Measurements from ENCODE around the gene PDPN. TPM values are rescaled to one million over a fixed set of nuclear protein-coding genes. Genes with fewer than 3 reads are reported as not detected.
"Not testable (repeated sequence)": the region's sequence is repeated elsewhere in the genome, so short reads cannot be mapped to it uniquely, and the experiment has no call there.

The PDPN gene
- total RNA-seq, 2 donors from 2014 or later: 29.9 to 43.2 TPM

DNA sequence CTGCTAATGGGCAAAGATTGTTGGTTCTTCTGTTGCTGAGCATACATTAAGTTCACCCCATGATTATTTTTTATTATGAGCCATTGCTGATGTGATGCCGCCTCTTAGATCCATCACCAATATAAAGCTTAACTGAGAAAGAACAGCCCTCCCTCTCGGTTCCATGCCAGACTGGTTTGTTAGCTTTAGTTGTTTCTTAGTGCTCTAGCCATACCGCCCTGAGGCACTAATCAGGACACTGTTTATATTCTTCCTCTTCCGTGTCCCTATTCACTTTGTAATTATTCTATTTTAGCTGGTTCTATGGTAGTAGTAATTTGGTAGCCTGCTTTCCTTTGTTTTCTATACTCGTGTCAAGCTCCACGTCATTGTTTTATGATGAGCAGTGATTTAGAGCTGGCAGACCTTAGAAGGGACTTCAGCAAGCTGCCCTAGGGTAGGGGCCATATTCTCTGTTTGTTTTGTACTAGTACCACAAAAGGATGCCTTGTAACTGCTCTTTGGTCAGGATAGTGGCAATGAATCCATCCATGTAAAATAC lies 27.3 kb upstream of the PDPN start:
- WGBS, 2 experiments (ENCODE audit: insufficient coverage in 1 of 2, insufficient read length in 1 of 2): 88 to 92% methylated on average over 2 to 5 of the region's 6 CpGs
- H3K4me3 Mint-ChIP-seq: no peak overlapping the region

GRCh38 chr1:13560541-13560940 lies 23.1 kb upstream of the PDPN start:
- Histone ChIP-seq H3K9me3 (ENCODE audit: control insufficient read depth, low read length) (no peaks in the 10 kb centered on the region), H3K36me3 (ENCODE audit: control insufficient read depth, insufficient read depth, low read length) (no peaks in the 10 kb centered on the region), H3K27ac (ENCODE audit: low read depth, low read length) (no peak overlapping the region), H3K4me1 (ENCODE audit: control insufficient read depth, insufficient read depth, low read length) (no peaks in the 10 kb centered on the region), H3K4me3 (ENCODE audit: low read length) (no peak overlapping the region), H3K9ac (ENCODE audit: extremely low read depth, low read length, poor library complexity, severe bottlenecking) (no peak overlapping the region), H3K27me3 (ENCODE audit: control insufficient read depth, insufficient read depth, low read length, poor library complexity, severe bottlenecking) (no peaks in the 10 kb centered on the region)
- H3K9me3 Mint-ChIP-seq: no peaks in the 10 kb centered on the region
- H3K4me1 Mint-ChIP-seq: peaks cover 15% of the 10 kb centered on the region
- peaks cover 31% of the 10 kb centered on the region for H3K27me3 Mint-ChIP-seq (ENCODE audit: insufficient read depth)
- H3K27ac Mint-ChIP-seq: no peak overlapping the region
- TF ChIP-seq, protein P1, sequence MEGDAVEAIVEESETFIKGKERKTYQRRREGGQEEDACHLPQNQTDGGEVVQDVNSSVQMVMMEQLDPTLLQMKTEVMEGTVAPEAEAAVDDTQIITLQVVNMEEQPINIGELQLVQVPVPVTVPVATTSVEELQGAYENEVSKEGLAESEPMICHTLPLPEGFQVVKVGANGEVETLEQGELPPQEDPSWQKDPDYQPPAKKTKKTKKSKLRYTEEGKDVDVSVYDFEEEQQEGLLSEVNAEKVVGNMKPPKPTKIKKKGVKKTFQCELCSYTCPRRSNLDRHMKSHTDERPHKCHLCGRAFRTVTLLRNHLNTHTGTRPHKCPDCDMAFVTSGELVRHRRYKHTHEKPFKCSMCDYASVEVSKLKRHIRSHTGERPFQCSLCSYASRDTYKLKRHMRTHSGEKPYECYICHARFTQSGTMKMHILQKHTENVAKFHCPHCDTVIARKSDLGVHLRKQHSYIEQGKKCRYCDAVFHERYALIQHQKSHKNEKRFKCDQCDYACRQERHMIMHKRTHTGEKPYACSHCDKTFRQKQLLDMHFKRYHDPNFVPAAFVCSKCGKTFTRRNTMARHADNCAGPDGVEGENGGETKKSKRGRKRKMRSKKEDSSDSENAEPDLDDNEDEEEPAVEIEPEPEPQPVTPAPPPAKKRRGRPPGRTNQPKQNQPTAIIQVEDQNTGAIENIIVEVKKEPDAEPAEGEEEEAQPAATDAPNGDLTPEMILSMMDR (conservative IDR thresholded peaks at IDR 0.05): no peak
- DNase-seq: peak; percentile 27
- WGBS, 2 experiments (ENCODE audit: insufficient coverage in 1 of 2, insufficient read length in 1 of 2): 92 to 93% methylated on average over 2 to 6 of the region's 6 CpGs
- no peaks in the 10 kb centered on the region for H3K36me3 Mint-ChIP-seq (ENCODE audit: low read depth)
- H3K4me3 Mint-ChIP-seq: no peak overlapping the region

More for the DNA sequence above, 27.3 kb upstream of the PDPN start:
- no peaks in the 10 kb centered on the region for H3K36me3 ChIP-seq (ENCODE audit: control insufficient read depth, insufficient read depth, low read length)
- H3K27ac ChIP-seq (ENCODE audit: low read depth, low read length): no peak overlapping the region
- no peak overlapping the region for H3K9ac ChIP-seq (ENCODE audit: extremely low read depth, low read length, poor library complexity, severe bottlenecking)
- no peak overlapping the region for H3K4me3 ChIP-seq (ENCODE audit: low read length)
- Mint-ChIP-seq H3K4me1 (no peaks in the 10 kb centered on the region), H3K27ac (no peak overlapping the region), H3K27me3 (ENCODE audit: insufficient read depth) (peaks cover 16% of the 10 kb centered on the region), H3K36me3 (ENCODE audit: low read depth) (no peaks in the 10 kb centered on the region), H3K9me3 (no peaks in the 10 kb centered on the region)
- H3K27me3 ChIP-seq (ENCODE audit: control insufficient read depth, insufficient read depth, low read length, poor library complexity, severe bottlenecking): no peaks in the 10 kb centered on the region
- TF ChIP-seq, protein P1 (conservative IDR thresholded peaks at IDR 0.05): no peak
- peak; percentile 25 for DNase-seq
- H3K9me3 ChIP-seq (ENCODE audit: control insufficient read depth, low read length): no peaks in the 10 kb centered on the region
- H3K4me1 ChIP-seq (ENCODE audit: control insufficient read depth, insufficient read depth, low read length): no peaks in the 10 kb centered on the region

GRCh38 chr1:13562981-13563380 lies 20.7 kb upstream of the PDPN start:
- not testable (repeated sequence) for H3K27ac ChIP-seq (ENCODE audit: low read depth, low read length); H3K4me1 ChIP-seq (ENCODE audit: control insufficient read depth, insufficient read depth, low read length); H3K4me3 ChIP-seq (ENCODE audit: low read length); H3K36me3 ChIP-seq (ENCODE audit: control insufficient read depth, insufficient read depth, low read length); H3K27ac Mint-ChIP-seq; H3K36me3 Mint-ChIP-seq (ENCODE audit: low read depth); H3K9me3 ChIP-seq (ENCODE audit: control insufficient read depth, low read length); H3K9ac ChIP-seq (ENCODE audit: extremely low read depth, low read length, poor library complexity, severe bottlenecking); H3K27me3 ChIP-seq (ENCODE audit: control insufficient read depth, insufficient read depth, low read length, poor library complexity, severe bottlenecking); H3K9me3 Mint-ChIP-seq; H3K4me3 Mint-ChIP-seq
- peak; percentile 20 for DNase-seq
- WGBS, 2 experiments (ENCODE audit: insufficient coverage in 1 of 2, insufficient read length in 1 of 2): 88 to 93% methylated on average over 8 to 11 of the region's 11 CpGs
- H3K4me1 Mint-ChIP-seq: peaks cover 15% of the 10 kb centered on the region
- H3K27me3 Mint-ChIP-seq (ENCODE audit: insufficient read depth): peaks cover 31% of the 10 kb centered on the region

DNA sequence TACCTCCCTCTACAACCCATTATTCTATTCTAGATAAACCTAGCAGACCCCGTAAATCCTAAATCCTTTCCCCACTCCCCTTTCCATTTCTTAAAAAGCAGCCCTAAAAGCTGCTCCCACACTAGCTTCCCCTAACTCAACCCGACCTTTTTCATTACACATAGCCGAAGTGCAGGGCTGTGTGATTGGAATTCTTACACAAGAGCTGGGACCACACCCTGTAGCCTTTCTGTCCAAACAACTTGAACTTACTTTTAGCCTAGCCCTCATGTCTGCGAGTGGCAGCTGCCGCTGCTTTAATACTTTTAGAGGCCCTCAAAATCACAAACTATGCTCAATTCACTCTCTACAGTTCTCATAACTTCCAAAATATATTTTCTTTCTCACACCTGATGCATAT lies 19.6 kb upstream of the PDPN start:
- Mint-ChIP-seq H3K36me3 (ENCODE audit: low read depth) (no peaks in the 10 kb centered on the region), H3K27ac (no peak overlapping the region), H3K27me3 (ENCODE audit: insufficient read depth) (peaks cover 31% of the 10 kb centered on the region), H3K4me3 (no peak overlapping the region), H3K9me3 (no peaks in the 10 kb centered on the region), H3K4me1 (peaks cover 15% of the 10 kb centered on the region)
- DNase-seq: peak; percentile 10
- H3K9ac ChIP-seq (ENCODE audit: extremely low read depth, low read length, poor library complexity, severe bottlenecking): no peak overlapping the region
- H3K4me3 ChIP-seq (ENCODE audit: low read length): no peak overlapping the region
- 93 to 97% methylated on average over 5 of the region's 5 CpGs for WGBS, 2 experiments (ENCODE audit: insufficient coverage in 1 of 2, insufficient read length in 1 of 2)
- no peaks in the 10 kb centered on the region for H3K4me1 ChIP-seq (ENCODE audit: control insufficient read depth, insufficient read depth, low read length)
- no peaks in the 10 kb centered on the region for H3K27me3 ChIP-seq (ENCODE audit: control insufficient read depth, insufficient read depth, low read length, poor library complexity, severe bottlenecking)
- H3K9me3 ChIP-seq (ENCODE audit: control insufficient read depth, low read length): no peaks in the 10 kb centered on the region
- H3K36me3 ChIP-seq (ENCODE audit: control insufficient read depth, insufficient read depth, low read length): no peaks in the 10 kb centered on the region
- no peak overlapping the region for H3K27ac ChIP-seq (ENCODE audit: low read depth, low read length)
- TF ChIP-seq, protein P1 (conservative IDR thresholded peaks at IDR 0.05): no peak

DNA sequence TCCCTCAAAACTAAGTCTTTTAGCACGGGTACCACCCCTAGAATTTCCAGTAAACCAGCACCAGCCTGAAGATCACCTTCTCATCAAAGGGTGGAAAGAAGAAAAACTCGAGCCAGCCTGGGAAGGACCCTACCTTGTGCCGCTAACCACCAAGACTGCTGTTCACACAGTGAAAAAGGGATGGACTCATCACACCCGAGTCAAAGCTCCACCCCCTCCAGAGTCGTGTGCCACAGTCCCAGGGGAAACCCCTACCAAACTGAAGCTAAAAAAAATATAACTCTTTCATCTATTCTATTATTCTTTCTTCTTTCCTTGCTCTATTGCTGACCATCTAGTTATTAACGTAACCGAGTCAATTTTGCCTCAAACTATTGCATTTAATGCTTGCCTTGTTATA lies 13.2 kb upstream of the PDPN start:
- not testable (repeated sequence) for H3K9me3 Mint-ChIP-seq; H3K27ac ChIP-seq (ENCODE audit: low read depth, low read length); H3K4me3 ChIP-seq (ENCODE audit: low read length); H3K27me3 Mint-ChIP-seq (ENCODE audit: insufficient read depth); H3K27me3 ChIP-seq (ENCODE audit: control insufficient read depth, insufficient read depth, low read length, poor library complexity, severe bottlenecking); H3K36me3 Mint-ChIP-seq (ENCODE audit: low read depth); H3K9me3 ChIP-seq (ENCODE audit: control insufficient read depth, low read length); H3K36me3 ChIP-seq (ENCODE audit: control insufficient read depth, insufficient read depth, low read length); H3K4me1 ChIP-seq (ENCODE audit: control insufficient read depth, insufficient read depth, low read length); H3K27ac Mint-ChIP-seq; H3K9ac ChIP-seq (ENCODE audit: extremely low read depth, low read length, poor library complexity, severe bottlenecking)
- WGBS, 2 experiments (ENCODE audit: insufficient coverage in 1 of 2, insufficient read length in 1 of 2): 77 to 87% methylated on average over 3 to 7 of the region's 7 CpGs
- DNase-seq: peak; percentile 45
- Mint-ChIP-seq H3K4me1 (peaks cover 11% of the 10 kb centered on the region), H3K4me3 (peak overlapping the region; percentile 32)
